Suppressor macrophage treated with lipopolysaccharide for 4 hours (primary cell): ENCODE results near the gene PAGE3.

Experiments used
- DNase-seq: peaks from one replicate; pipeline ENCODE4 v3.0.0-alpha.2; 2020

The PAGE3 gene

GRCh38 chrX:55264816-55265215 is at the start of gene PAGE3:
TSS of gene PAGE3 (minus strand) at chrX:55264916. CDS start at chrX:55263903, 1,013 bp downstream.
- DNase-seq, result no peak

GRCh38 chrX:55312655-55313054 is 47.9 kb upstream of the PAGE3 start:
- DNase-seq, result no peak

GRCh38 chrX:55290963-55291362 is 26.2 kb upstream of the PAGE3 start:
- DNase-seq, result no peak

GRCh38 chrX:55279832-55280231 is 15.1 kb upstream of the PAGE3 start:
- DNase-seq, result no peak

- DNase-seq, result no peak
Measured at GRCh38 chrX:55260806-55261205, 3.9 kb downstream of the PAGE3 start.

GRCh38 chrX:55253528-55253927 is 11.2 kb downstream of the PAGE3 start:
- DNase-seq, result no peak

- DNase-seq, result no peak
Measured at GRCh38 chrX:55240788-55241340, 23.9 kb downstream of the PAGE3 start.

GRCh38 chrX:55220119-55220794 is 44.5 kb downstream of the PAGE3 start, which contains the start of gene PAGE5:
TSS of gene PAGE5 (plus strand) at chrX:55220346. CDS start at chrX:55221383, 1,037 bp downstream.
- DNase-seq, result no peak

GRCh38 chrX:55213381-55213780 is 51.3 kb downstream of the PAGE3 start:
- DNase-seq, result no peak

- no peak for DNase-seq
Measured at GRCh38 chrX:55210931-55211677, 53.6 kb downstream of the PAGE3 start.
